HepG2 (cell line): ENCODE results near the gene RTEL1.

Experiments used
- CEBPB ChIP-seq: IDR thresholded peaks from 2 replicates; pipeline ENCODE4 v1.6.1; 2011; ENCODE audit warnings: low read depth, low read length, improper control_type of control experiment, borderline replicate concordance
- MTA3 ChIP-seq: sonication (generic); formaldehyde crosslinking; IDR thresholded peaks from 2 replicates; pipeline ENCODE4 v1.4.0; 2020; ENCODE audit warnings: missing genetic modification reagents
- SP1 ChIP-seq, 2 experiments: fragments of 450-650 bp in 1 of 2; sonication (generic) in 1 of 2; formaldehyde crosslinking in 1 of 2; IDR thresholded peaks; 2 replicates each; pipeline versions ENCODE4 v1.4.0 to v1.6.1; 2016 to 2020; ENCODE audit warnings: missing genetic modification reagents in 1 of 2
- TF ChIP-seq, protein P1 (sequence below): sonication (generic); formaldehyde crosslinking; IDR thresholded peaks from 2 replicates; pipeline ENCODE4 v1.5.0; 2020; ENCODE audit warnings: mild to moderate bottlenecking, missing genetic modification reagents, moderate library complexity

DNA sequence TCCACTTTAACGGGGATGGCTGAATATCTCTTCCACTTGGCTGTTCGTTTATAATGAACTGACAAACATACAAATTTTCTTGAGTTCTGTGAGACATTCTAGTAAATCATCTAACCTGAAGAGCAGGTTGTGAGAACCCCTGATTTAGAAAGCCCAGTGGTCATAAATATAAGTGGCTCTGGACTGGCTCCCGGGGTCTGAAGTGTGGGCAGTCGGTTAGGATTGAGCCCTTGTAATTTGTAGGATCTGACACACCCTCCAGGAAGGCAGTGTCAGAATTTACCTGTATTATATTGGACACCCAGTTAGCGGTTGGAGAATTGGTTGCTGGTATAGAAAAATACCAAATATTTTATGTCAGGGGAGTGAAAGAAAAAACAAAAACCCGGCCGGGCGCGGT is 24.4 kb upstream of the RTEL1 start:
- TF ChIP-seq CEBPB (no peak), MTA3 (no peak), SP1 (IDR thresholded peaks at IDR 0.05) (no peak), SP1 (CRISPR knock-in tag; IDR thresholded peaks at IDR 0.05) (no peak)
- TF ChIP-seq, protein P1, sequence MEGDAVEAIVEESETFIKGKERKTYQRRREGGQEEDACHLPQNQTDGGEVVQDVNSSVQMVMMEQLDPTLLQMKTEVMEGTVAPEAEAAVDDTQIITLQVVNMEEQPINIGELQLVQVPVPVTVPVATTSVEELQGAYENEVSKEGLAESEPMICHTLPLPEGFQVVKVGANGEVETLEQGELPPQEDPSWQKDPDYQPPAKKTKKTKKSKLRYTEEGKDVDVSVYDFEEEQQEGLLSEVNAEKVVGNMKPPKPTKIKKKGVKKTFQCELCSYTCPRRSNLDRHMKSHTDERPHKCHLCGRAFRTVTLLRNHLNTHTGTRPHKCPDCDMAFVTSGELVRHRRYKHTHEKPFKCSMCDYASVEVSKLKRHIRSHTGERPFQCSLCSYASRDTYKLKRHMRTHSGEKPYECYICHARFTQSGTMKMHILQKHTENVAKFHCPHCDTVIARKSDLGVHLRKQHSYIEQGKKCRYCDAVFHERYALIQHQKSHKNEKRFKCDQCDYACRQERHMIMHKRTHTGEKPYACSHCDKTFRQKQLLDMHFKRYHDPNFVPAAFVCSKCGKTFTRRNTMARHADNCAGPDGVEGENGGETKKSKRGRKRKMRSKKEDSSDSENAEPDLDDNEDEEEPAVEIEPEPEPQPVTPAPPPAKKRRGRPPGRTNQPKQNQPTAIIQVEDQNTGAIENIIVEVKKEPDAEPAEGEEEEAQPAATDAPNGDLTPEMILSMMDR (CRISPR knock-in tag): no peak
